GM12878 (cell line): ENCODE results near the gene TBC1D30. TPM values are rescaled to one million over a fixed set of nuclear protein-coding genes. Genes with fewer than 3 reads are reported as not detected.

Experiments
- ASH2L ChIP-seq: fragments of 300-600, 200-600 bp; sonication (generic); IDR thresholded peaks from 2 replicates; pipeline ENCODE4 v1.6.1; 2017; ENCODE audit warnings: low read depth, mild to moderate bottlenecking, borderline replicate concordance
- BCLAF1 ChIP-seq: fragments of 450-650 bp; IDR thresholded peaks from 2 replicates; pipeline ENCODE4 v1.6.1; 2017; ENCODE audit warnings: antibody characterized with exemption, mild to moderate bottlenecking, moderate library complexity
- E2F8 ChIP-seq: fragments of 450-650 bp; IDR thresholded peaks from 2 replicates; pipeline ENCODE4 v1.6.1; 2018; ENCODE audit warnings: mild to moderate bottlenecking, low read depth, moderate library complexity; ENCODE audit not compliant: partially characterized antibody
- FOXM1 ChIP-seq: IDR thresholded peaks from 2 replicates; pipeline ENCODE4 v1.6.1; 2012; ENCODE audit warnings: low read depth, mild to moderate bottlenecking, inconsistent platforms, low read length, moderate library complexity
- GABPA ChIP-seq: IDR thresholded peaks from 2 replicates; pipeline ENCODE4 v1.6.1; 2014; ENCODE audit warnings: antibody characterized with exemption, low read depth, mild to moderate bottlenecking, inconsistent platforms
- HDGF ChIP-seq: fragments of 450-650 bp; IDR thresholded peaks from 2 replicates; pipeline ENCODE4 v1.6.1; 2016; ENCODE audit warnings: antibody characterized with exemption
- IKZF2 ChIP-seq, 2 experiments: fragments of 450-650 bp; IDR thresholded peaks; 2 replicates each; pipeline ENCODE4 v1.6.1; 2017; ENCODE audit warnings: mild to moderate bottlenecking in 2 of 2, moderate library complexity in 2 of 2
- IRF4 ChIP-seq: IDR thresholded peaks from 2 replicates; pipeline ENCODE4 v1.6.1; 2011; ENCODE audit warnings: low read depth, low read length
- MAX ChIP-seq: IDR thresholded peaks from 2 replicates; pipeline ENCODE4 v1.6.1; 2012; ENCODE audit warnings: low read depth, low read length, improper control_type of control experiment
- MEF2A ChIP-seq: IDR thresholded peaks from 2 replicates; pipeline ENCODE4 v1.6.1; 2011; ENCODE audit warnings: low read depth, mild to moderate bottlenecking, low read length, moderate library complexity; ENCODE audit not compliant: insufficient read depth
- MTA3 ChIP-seq: IDR thresholded peaks from 2 replicates; pipeline ENCODE4 v1.6.1; 2012; ENCODE audit warnings: low read length, inconsistent platforms, borderline replicate concordance
- SMAD1 ChIP-seq: fragments of 450-650 bp; IDR thresholded peaks from 2 replicates; pipeline ENCODE4 v1.6.1; 2018; ENCODE audit warnings: mild to moderate bottlenecking, low read depth; ENCODE audit not compliant: partially characterized antibody
- SMC3 ChIP-seq: IDR thresholded peaks from 2 replicates; pipeline ENCODE4 v1.6.1; 2011; ENCODE audit warnings: low read length, improper control_type of control experiment, borderline replicate concordance
- STAT1 ChIP-seq: fragments of 450-650 bp; conservative IDR thresholded peaks from 2 replicates; pipeline ENCODE4 v1.6.1; 2014; ENCODE audit warnings: antibody characterized with exemption, mild to moderate bottlenecking
- ZBTB40 ChIP-seq: fragments of 450-650 bp; IDR thresholded peaks from 2 replicates; pipeline ENCODE4 v1.6.1; 2016; ENCODE audit warnings: mild to moderate bottlenecking, moderate library complexity, borderline replicate concordance
- ZNF592 ChIP-seq: fragments of 450-650 bp; IDR thresholded peaks from 2 replicates; pipeline ENCODE4 v1.6.1; 2017; ENCODE audit warnings: mild to moderate bottlenecking, moderate library complexity
- polyA plus RNA-seq, 11 experiments: library from polyadenylated mRNA; depleted of rRNA in 4 of 11; unstranded in 6 of 11; stranded (reverse) in 5 of 11; fragments of >200 nt; fragmentation: Nextera tagmentation in 4 of 11; fragmentation: Illumina TruSeq in 1 of 11; extraction: Ambion mirVana in 4 of 11; extraction: Trizol in 1 of 11; gene quantifications; 1 replicate in 1 of 11; 2 replicates in 10 of 11; pipeline versions ENCODE4 v1.2.1 to v1.2.3, GENCODE V29; 2011 to 2016; ENCODE audit warnings: inconsistent platforms in 2 of 11, missing spikeins in 2 of 11, low read depth in 1 of 11
- total RNA-seq, 4 experiments: library from RNA; depleted of rRNA in 3 of 4; stranded (reverse); fragments of >200 nt in 3 of 4; fragmentation: Illumina TruSeq in 1 of 4; extraction: Trizol in 1 of 4; gene quantifications; 2 replicates each; pipeline versions ENCODE4 v1.2.1 to v1.2.3, GENCODE V29; 2013 to 2021

The TBC1D30 gene
- total and polyA plus RNA-seq, 10 of the 15 experiments (the other 5 are each of a cell fraction or from before 2014, with no cell fraction given) = 1.2 to 23.3 (median 11.1) TPM

GRCh38 chr12:64808110-64808509, 16.3 kb upstream of the TBC1D30 start (continued):
- TF ChIP-seq ZBTB40 = no peak
- no peak for TF ChIP-seq ASH2L
- TF ChIP-seq STAT1 = no peak
- TF ChIP-seq MAX = no peak
- TF ChIP-seq HDGF = no peak
- no peak for TF ChIP-seq BCLAF1
- peak; percentile 71 for TF ChIP-seq MEF2A
- TF ChIP-seq IRF4 = no peak
- no peak for TF ChIP-seq MTA3
- TF ChIP-seq ZNF592 = no peak
- no peak for TF ChIP-seq SMAD1
- no peak for TF ChIP-seq E2F8
- TF ChIP-seq SMC3 = no peak
- peak in 1 of 2 experiments; percentile 30; a peak in 2 of 4 replicates for TF ChIP-seq IKZF2 (IDR thresholded peaks at IDR 0.05)
- TF ChIP-seq GABPA = peak; percentile 48; the same call in 1 of the 2 replicates
- TF ChIP-seq FOXM1 = no peak
